ENCODE results near the gene MUC5B. TPM values are rescaled to one million over a fixed set of nuclear protein-coding genes. Genes with fewer than 3 reads are reported as not detected.
A peak's percentile ranks its signal among the peaks of the same experiment; 100 is the strongest.

The MUC5B gene
- total and polyA plus RNA-seq, 2 donors (not counting 1 experiment from before 2014, with no cell fraction given): not detected

DNA sequence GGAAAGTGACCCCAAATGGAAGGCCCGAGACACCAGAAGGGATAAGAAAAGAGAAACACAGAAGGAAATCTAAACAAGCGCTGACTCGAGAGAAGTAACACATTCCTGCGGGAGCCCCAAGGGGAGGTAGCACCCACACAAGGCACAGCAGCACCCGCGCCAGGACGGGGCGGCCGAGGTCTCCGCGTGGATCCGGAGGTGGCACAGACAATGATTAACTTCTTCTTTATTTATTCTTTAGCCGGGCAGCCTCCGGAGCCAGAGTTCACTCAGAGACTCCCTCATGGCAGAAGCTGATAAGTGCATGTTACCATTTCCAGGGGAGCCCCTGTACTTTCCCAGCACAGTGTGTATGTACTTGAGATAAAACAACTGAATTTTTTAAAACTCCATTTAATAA, 81.5 kb downstream of the MUC5B start:
- TF ChIP-seq EZH2 (IDR thresholded peaks at IDR 0.05; ENCODE audit: low read length, missing control alignments) (no peak), CTCF (conservative IDR thresholded peaks at IDR 0.05 in 1 of 2, IDR thresholded peaks at IDR 0.05 in 1 of 2; ENCODE audit: low read depth in 1 of 2, low read length in 2 of 2) (no peak)
- Histone ChIP-seq H3K36me3 (ENCODE audit: control insufficient read depth, insufficient read depth, low read length) (peaks cover 2% of the 10 kb centered on the region), H3K4me2 (ENCODE audit: extremely low read depth, insufficient read depth, low read length) (peak overlapping the region; percentile 25), H3K9ac (ENCODE audit: insufficient read depth, low read length) (no peak overlapping the region), H3K79me2 (ENCODE audit: control insufficient read depth, insufficient read depth, low read length) (peaks cover 66% of the 10 kb centered on the region), H4K20me1 (ENCODE audit: control insufficient read depth, extremely low read depth, insufficient read depth, low read length) (peaks cover 1% of the 10 kb centered on the region), H3K4me1 (ENCODE audit: control insufficient read depth, extremely low read depth, insufficient read depth, low read length) (peaks cover 6% of the 10 kb centered on the region), H3K27me3 (ENCODE audit: control insufficient read depth, insufficient read depth, low read length) (no peaks in the 10 kb centered on the region), H3K9me3 (ENCODE audit: control insufficient read depth, insufficient read depth, low read depth, low read length) (no peaks in the 10 kb centered on the region), H2AFZ (ENCODE audit: low read length) (no peak overlapping the region), H3K4me3 (replicated peaks in 1 of 4; ENCODE audit: control extremely low read depth in 1 of 4, insufficient read depth in 1 of 4, low read depth in 3 of 4, low read length in 4 of 4) (peak overlapping the region in 1 of 4 experiments; percentile 4), H3K27ac (ENCODE audit: insufficient read depth, low read length) (peak overlapping the region; percentile 10)
- peak in 1 of 2 donors; percentile 10 for DNase-seq (ENCODE audit: low read depth in 2 of 2)

- Histone ChIP-seq H3K9ac (ENCODE audit: insufficient read depth, low read length) (no peak overlapping the region), H3K4me3 (replicated peaks in 1 of 4; ENCODE audit: control extremely low read depth in 1 of 4, insufficient read depth in 1 of 4, low read depth in 3 of 4, low read length in 4 of 4) (no peak overlapping the region), H3K4me1 (ENCODE audit: control insufficient read depth, extremely low read depth, insufficient read depth, low read length) (peaks cover 6% of the 10 kb centered on the region), H3K27me3 (ENCODE audit: control insufficient read depth, insufficient read depth, low read length) (no peaks in the 10 kb centered on the region), H3K27ac (ENCODE audit: insufficient read depth, low read length) (no peak overlapping the region), H3K4me2 (ENCODE audit: extremely low read depth, insufficient read depth, low read length) (no peak overlapping the region), H2AFZ (ENCODE audit: low read length) (no peak overlapping the region), H3K79me2 (ENCODE audit: control insufficient read depth, insufficient read depth, low read length) (peaks cover 65% of the 10 kb centered on the region), H3K36me3 (ENCODE audit: control insufficient read depth, insufficient read depth, low read length) (peaks cover 2% of the 10 kb centered on the region), H4K20me1 (ENCODE audit: control insufficient read depth, extremely low read depth, insufficient read depth, low read length) (peaks cover 1% of the 10 kb centered on the region), H3K9me3 (ENCODE audit: control insufficient read depth, insufficient read depth, low read depth, low read length) (no peaks in the 10 kb centered on the region)
- DNase-seq (ENCODE audit: low read depth in 2 of 2): no peak
- TF ChIP-seq CTCF (conservative IDR thresholded peaks at IDR 0.05 in 1 of 2, IDR thresholded peaks at IDR 0.05 in 1 of 2; ENCODE audit: low read depth in 1 of 2, low read length in 2 of 2) (no peak), EZH2 (IDR thresholded peaks at IDR 0.05; ENCODE audit: low read length, missing control alignments) (no peak)
Measured at GRCh38 chr11:1305063-1305495, 82.2 kb downstream of the MUC5B start.

- H3K4me2 ChIP-seq (ENCODE audit: extremely low read depth, insufficient read depth, low read length): no peak overlapping the region
- peaks cover 1% of the 10 kb centered on the region for H4K20me1 ChIP-seq (ENCODE audit: control insufficient read depth, extremely low read depth, insufficient read depth, low read length)
- TF ChIP-seq CTCF (conservative IDR thresholded peaks at IDR 0.05 in 1 of 2, IDR thresholded peaks at IDR 0.05 in 1 of 2; ENCODE audit: low read depth in 1 of 2, low read length in 2 of 2) (no peak), EZH2 (IDR thresholded peaks at IDR 0.05; ENCODE audit: low read length, missing control alignments) (no peak)
- no peak overlapping the region for H3K27ac ChIP-seq (ENCODE audit: insufficient read depth, low read length)
- no peak overlapping the region for H3K4me3 ChIP-seq (replicated peaks in 1 of 4; ENCODE audit: control extremely low read depth in 1 of 4, insufficient read depth in 1 of 4, low read depth in 3 of 4, low read length in 4 of 4)
- H3K36me3 ChIP-seq (ENCODE audit: control insufficient read depth, insufficient read depth, low read length): peaks cover 2% of the 10 kb centered on the region
- H2AFZ ChIP-seq (ENCODE audit: low read length): no peak overlapping the region
- DNase-seq (ENCODE audit: low read depth in 2 of 2): no peak
- H3K9me3 ChIP-seq (ENCODE audit: control insufficient read depth, insufficient read depth, low read depth, low read length): no peaks in the 10 kb centered on the region
- H3K79me2 ChIP-seq (ENCODE audit: control insufficient read depth, insufficient read depth, low read length): peaks cover 63% of the 10 kb centered on the region
- no peaks in the 10 kb centered on the region for H3K27me3 ChIP-seq (ENCODE audit: control insufficient read depth, insufficient read depth, low read length)
- peaks cover 6% of the 10 kb centered on the region for H3K4me1 ChIP-seq (ENCODE audit: control insufficient read depth, extremely low read depth, insufficient read depth, low read length)
- H3K9ac ChIP-seq (ENCODE audit: insufficient read depth, low read length): no peak overlapping the region
Measured at GRCh38 chr11:1305501-1306056, 82.7 kb downstream of the MUC5B start.
